Measurements from ENCODE around the gene CMPK2.

DNA sequence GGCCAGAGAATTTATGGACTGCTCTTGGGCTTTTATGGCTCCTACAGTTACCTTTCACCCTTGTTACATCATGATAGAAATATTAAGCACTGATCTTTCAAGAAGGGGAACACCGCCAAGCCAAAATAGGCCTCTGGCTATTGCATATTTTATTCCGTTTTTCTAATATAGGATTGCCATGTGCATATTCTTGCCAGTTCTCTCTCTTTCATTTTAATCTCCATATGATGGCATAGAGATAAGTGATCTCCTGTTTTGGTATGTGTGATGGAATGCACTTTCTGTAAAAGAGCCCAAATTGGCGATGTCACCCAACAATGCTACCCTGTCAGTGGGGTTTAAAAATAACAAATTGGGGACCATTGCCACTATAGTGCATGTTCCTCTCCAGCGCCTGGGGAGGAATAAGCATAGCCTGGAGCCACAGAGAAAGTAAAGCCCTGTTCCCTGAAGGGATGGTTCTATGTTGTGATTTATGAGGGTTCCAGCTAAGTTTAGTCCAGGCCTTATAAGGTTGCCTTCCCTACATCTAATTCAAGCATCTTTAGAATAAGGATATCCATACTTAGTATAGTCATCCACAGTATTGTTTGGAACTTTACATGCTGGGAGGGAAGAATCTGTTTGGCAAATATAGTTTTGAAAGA, 26.9 kb downstream of the CMPK2 start:
- TF ChIP-seq DPF2 (IDR thresholded peaks at IDR 0.05) (no peak), FOXM1 (IDR thresholded peaks at IDR 0.05; ENCODE audit: low read depth, low read length) (no peak), SPI1 (IDR thresholded peaks at IDR 0.05; ENCODE audit: borderline replicate concordance, insufficient read depth, low read depth, low read length) (no peak), RAD21 (IDR thresholded peaks at IDR 0.05; ENCODE audit: insufficient read depth, low read depth, low read length) (no peak), HCFC1 (IDR thresholded peaks at IDR 0.05; ENCODE audit: low read length) (no peak)
- TF ChIP-seq, protein P1, sequence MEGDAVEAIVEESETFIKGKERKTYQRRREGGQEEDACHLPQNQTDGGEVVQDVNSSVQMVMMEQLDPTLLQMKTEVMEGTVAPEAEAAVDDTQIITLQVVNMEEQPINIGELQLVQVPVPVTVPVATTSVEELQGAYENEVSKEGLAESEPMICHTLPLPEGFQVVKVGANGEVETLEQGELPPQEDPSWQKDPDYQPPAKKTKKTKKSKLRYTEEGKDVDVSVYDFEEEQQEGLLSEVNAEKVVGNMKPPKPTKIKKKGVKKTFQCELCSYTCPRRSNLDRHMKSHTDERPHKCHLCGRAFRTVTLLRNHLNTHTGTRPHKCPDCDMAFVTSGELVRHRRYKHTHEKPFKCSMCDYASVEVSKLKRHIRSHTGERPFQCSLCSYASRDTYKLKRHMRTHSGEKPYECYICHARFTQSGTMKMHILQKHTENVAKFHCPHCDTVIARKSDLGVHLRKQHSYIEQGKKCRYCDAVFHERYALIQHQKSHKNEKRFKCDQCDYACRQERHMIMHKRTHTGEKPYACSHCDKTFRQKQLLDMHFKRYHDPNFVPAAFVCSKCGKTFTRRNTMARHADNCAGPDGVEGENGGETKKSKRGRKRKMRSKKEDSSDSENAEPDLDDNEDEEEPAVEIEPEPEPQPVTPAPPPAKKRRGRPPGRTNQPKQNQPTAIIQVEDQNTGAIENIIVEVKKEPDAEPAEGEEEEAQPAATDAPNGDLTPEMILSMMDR (IDR thresholded peaks at IDR 0.05 in 2 of 3, conservative IDR thresholded peaks at IDR 0.05 in 1 of 3; ENCODE audit: control insufficient read depth in 2 of 3, extremely low read depth in 1 of 3, insufficient read depth in 1 of 3, low read depth in 3 of 3, low read length in 3 of 3) = no peak

Data from GM12878 (cell line).